Panc1 (cell line): ENCODE data around the gene DPT. TPM values are rescaled to one million over a fixed set of nuclear protein-coding genes. Genes with fewer than 3 reads are reported as not detected.

Experiments used
- ATAC-seq: fragments of 200-7000 bp; cut with Tn5 transposase; 2 replicates; pipeline ENCODE4 v1.9.1; 2020; ENCODE audit warnings: mild to moderate bottlenecking, moderate library complexity
- BruUV-seq: library from RNA; stranded (reverse); fragments of 400-500 nt; replicated peaks from 2 replicates; lab custom pipeline; 2021; lab: Mats Ljungman, UMichigan
- CTCF ChIA-PET: fragments of 300-600 bp; sonication (Branson Sonifier 250); formaldehyde crosslinking; loops from one replicate; lab custom pipeline; 2022; ENCODE audit warnings: antibody characterized with exemption; lab: Charles Lee
- POLR2A ChIA-PET: fragments of 300-600 bp; sonication (Branson Sonifier 250); formaldehyde crosslinking; loops from one replicate; lab custom pipeline; 2022; ENCODE audit warnings: antibody characterized with exemption; lab: Charles Lee
- DNase-seq: peaks from one replicate; pipeline ENCODE4 v3.0.0-alpha.2; 2010; ENCODE audit warnings: low read depth, low spot score
- H3K27ac ChIP-seq: 2 replicates; pipeline ENCODE4 v1.5.1; 2011; ENCODE audit warnings: mild to moderate bottlenecking, low read length, inconsistent platforms
- H3K27me3 ChIP-seq: fragments of 200-500 bp; sonication (Bioruptor generic); 2 replicates; pipeline ENCODE4 v1.6.0; 2014; ENCODE audit warnings: low read length, inconsistent platforms; ENCODE audit not compliant: control insufficient read depth, insufficient read depth
- H3K36me3 ChIP-seq: fragments of 200-500 bp; sonication (Bioruptor generic); 2 replicates; pipeline ENCODE4 v1.5.1; 2014; ENCODE audit warnings: inconsistent platforms, mild to moderate bottlenecking, low read length, moderate library complexity; ENCODE audit not compliant: control insufficient read depth, insufficient read depth
- H3K4me1 ChIP-seq: 2 replicates; pipeline ENCODE4 v1.5.1; 2011; ENCODE audit warnings: inconsistent platforms, mild to moderate bottlenecking, low read length, moderate library complexity; ENCODE audit not compliant: control insufficient read depth, insufficient read depth
- H3K4me3 ChIP-seq, 2 experiments: 2 replicates each; pipeline ENCODE4 v1.5.1; 2011 to 2012; ENCODE audit warnings: low read depth in 2 of 2, low read length in 2 of 2, mild to moderate bottlenecking in 2 of 2, inconsistent platforms in 1 of 2, moderate library complexity in 1 of 2
- H3K9me3 ChIP-seq: fragments of 200-500 bp; sonication (Bioruptor generic); 2 replicates; pipeline ENCODE4 v1.5.1; 2014; ENCODE audit warnings: low read depth, mild to moderate bottlenecking, inconsistent platforms, low read length, moderate library complexity; ENCODE audit not compliant: control insufficient read depth, insufficient read depth
- CTCF ChIP-seq: fragments of 450-650 bp; IDR thresholded peaks from 2 replicates; pipeline ENCODE4 v1.5.1; 2017; ENCODE audit warnings: mild to moderate bottlenecking
- POLR2AphosphoS5 ChIP-seq: IDR thresholded peaks from 2 replicates; pipeline ENCODE4 v1.6.1; 2012; ENCODE audit warnings: mild to moderate bottlenecking, low read depth, low read length, moderate library complexity
- REST ChIP-seq, 2 experiments: IDR thresholded peaks; 2 replicates each; pipeline ENCODE4 v1.6.1; 2011 to 2012; ENCODE audit warnings: low read depth in 2 of 2, control low read depth in 1 of 2, low read length in 1 of 2, mild to moderate bottlenecking in 1 of 2, moderate library complexity in 1 of 2; ENCODE audit not compliant: insufficient read depth in 1 of 2
- SIN3A ChIP-seq: IDR thresholded peaks from 2 replicates; pipeline ENCODE4 v1.6.1; 2012; ENCODE audit warnings: low read depth, mild to moderate bottlenecking, low read length, moderate library complexity, borderline replicate concordance; ENCODE audit not compliant: insufficient read depth
- TCF7L2 ChIP-seq: IDR thresholded peaks from 2 replicates; pipeline ENCODE4 v1.6.1; 2011; ENCODE audit warnings: mild to moderate bottlenecking, low read depth, low read length, inconsistent platforms
- in situ Hi-C: cut with HindIII; loops from 2 replicates; pipeline ENCODE4 v1.10.0; 2016; ENCODE audit warnings: low sequenced_read_pairs, low pct_unique_long_range_greater_than_20kb
- intact Hi-C: fragments of 100-400 bp; cut with micrococcal nuclease; formaldehyde crosslinking; loops from one replicate; pipeline ENCODE4 v1.10.0; 2022; ENCODE audit not compliant: unreplicated experiment
- total RNA-seq: library from RNA; stranded (reverse); gene quantifications from one replicate; pipeline ENCODE4 v1.2.1, GENCODE V29; 2021; ENCODE audit not compliant: unreplicated experiment

Gene DPT
- total RNA-seq, 1 experiment from 2014 or later: not detected

- intact Hi-C loops: no loop called here
- no peaks in the 10 kb centered on the region for H3K27me3 ChIP-seq
- ATAC-seq (no peak), DNase-seq (no peak)
- H3K4me3 ChIP-seq: no peak overlapping the region
- ChIA-PET CTCF (no interaction called here), POLR2A (no interaction called here)
- TF ChIP-seq TCF7L2: no peak
- TF ChIP-seq CTCF: no peak
- TF ChIP-seq POLR2AphosphoS5: no peak
- TF ChIP-seq REST (IDR thresholded peaks at IDR 0.05; ENCODE audit: insufficient read depth in 1 of 2, low read depth in 2 of 2, low read length in 1 of 2): no peak
- no peak for TF ChIP-seq SIN3A
- no peaks in the 10 kb centered on the region for H3K9me3 ChIP-seq
- no TSS peak for BruUV-seq
- no peaks in the 10 kb centered on the region for H3K36me3 ChIP-seq
- in situ Hi-C loops: no loop called here
- no peak overlapping the region for H3K27ac ChIP-seq
- H3K4me1 ChIP-seq: no peaks in the 10 kb centered on the region
Measured at GRCh38 chr1:168686666-168687065, 42.3 kb downstream of the DPT start.

GRCh38 chr1:168683871-168684270, 45.1 kb downstream of the DPT start:
- Histone ChIP-seq H3K36me3 (no peaks in the 10 kb centered on the region), H3K4me1 (no peaks in the 10 kb centered on the region), H3K9me3 (no peaks in the 10 kb centered on the region), H3K27me3 (no peaks in the 10 kb centered on the region), H3K27ac (no peak overlapping the region), H3K4me3 (no peak overlapping the region)
- no TSS peak for BruUV-seq
- TF ChIP-seq CTCF (no peak), REST (IDR thresholded peaks at IDR 0.05; ENCODE audit: insufficient read depth in 1 of 2, low read depth in 2 of 2, low read length in 1 of 2) (no peak), TCF7L2 (no peak), SIN3A (no peak), POLR2AphosphoS5 (no peak)
- no peak for ATAC-seq
- ChIA-PET CTCF (no interaction called here), POLR2A (no interaction called here)
- DNase-seq: no peak
- in situ Hi-C loops (no loop called here), intact Hi-C loops (no loop called here)
